Measurements from ENCODE around the gene TFDP2.

TFDP2 gene

DNA sequence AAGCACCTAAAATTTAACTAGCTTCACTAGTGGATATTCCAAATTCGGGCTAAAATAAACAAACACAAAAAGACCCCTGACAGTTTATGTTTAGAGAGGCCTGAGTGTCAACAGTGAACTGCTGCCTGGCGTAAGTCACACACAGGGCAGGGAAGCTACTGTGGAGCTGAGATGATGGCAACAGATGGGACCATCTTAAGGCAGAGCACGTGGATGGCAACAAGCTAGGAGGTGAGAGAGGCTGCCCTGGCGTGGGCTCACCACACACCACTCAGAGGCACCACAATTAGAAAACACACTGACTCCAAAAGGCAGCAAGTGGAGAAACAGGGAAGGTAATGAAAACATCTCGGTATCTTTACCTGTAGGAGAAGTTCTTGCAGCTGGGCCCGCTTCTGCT is 179.6 kb downstream of the TFDP2 start:
- DNase-seq (ENCODE audit: low read depth in 2 of 3, low spot score in 1 of 3), result no peak

DNA sequence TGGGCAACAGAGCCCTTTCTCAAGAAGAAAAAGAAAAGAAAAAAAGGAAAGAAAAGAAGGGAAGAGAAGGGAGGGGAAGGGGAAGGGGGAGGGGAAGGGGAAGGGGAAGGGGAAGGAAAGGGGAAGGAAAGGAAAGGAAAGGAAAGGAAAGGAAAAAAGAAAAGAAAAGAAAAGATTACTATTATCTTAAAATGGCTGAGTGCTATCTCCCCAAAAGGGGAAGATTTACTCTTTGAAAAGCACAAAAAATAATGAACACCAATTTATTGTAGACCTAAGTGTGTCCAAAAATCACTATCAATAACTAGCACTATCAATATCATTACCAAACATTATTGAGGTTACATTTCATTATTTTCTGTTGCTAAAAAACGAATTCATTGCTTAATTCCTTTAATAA is 183.9 kb downstream of the TFDP2 start:
- no peak for DNase-seq (ENCODE audit: low read depth in 2 of 3, low spot score in 1 of 3)

DNA sequence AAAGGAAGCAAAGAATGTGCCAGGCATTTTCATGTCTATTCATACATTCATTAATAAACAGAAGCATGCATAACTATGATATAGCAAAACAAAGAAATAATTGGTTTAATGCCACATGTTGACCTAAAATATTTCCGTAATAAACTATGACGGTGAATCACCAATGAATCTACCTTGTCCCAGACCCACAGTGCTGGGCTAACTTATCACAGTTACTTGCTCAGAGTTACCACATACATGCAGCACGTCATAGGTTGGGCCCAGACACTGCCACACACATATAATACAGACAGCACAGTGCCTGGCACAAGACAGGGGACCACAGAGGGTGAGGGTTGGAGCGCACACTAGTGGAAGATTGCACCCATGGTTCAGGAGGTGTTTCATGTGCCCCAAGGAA is 186.0 kb downstream of the TFDP2 start:
- no peak for DNase-seq (ENCODE audit: low read depth in 2 of 3, low spot score in 1 of 3)

DNA sequence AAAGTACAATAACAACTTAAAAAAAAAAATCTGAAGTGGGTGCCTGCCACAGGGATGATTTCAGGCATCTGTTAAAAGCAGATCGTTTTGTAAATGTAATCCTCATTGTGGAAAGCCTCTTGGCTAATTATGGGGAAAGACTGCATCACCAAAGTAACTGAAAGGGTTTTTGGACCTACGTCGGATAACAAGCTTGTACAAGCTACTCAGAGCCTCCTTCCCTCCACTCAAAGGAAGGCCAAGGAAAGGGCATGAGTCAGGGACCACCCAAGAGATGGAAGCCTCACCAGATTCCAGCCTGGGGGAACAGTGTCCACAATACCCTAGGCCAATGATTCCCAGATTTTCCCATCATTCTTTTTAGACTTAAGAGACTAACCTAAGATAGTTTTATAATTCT is 188.6 kb downstream of the TFDP2 start:
- DNase-seq (ENCODE audit: low read depth in 2 of 3, low spot score in 1 of 3), result no peak

DNA sequence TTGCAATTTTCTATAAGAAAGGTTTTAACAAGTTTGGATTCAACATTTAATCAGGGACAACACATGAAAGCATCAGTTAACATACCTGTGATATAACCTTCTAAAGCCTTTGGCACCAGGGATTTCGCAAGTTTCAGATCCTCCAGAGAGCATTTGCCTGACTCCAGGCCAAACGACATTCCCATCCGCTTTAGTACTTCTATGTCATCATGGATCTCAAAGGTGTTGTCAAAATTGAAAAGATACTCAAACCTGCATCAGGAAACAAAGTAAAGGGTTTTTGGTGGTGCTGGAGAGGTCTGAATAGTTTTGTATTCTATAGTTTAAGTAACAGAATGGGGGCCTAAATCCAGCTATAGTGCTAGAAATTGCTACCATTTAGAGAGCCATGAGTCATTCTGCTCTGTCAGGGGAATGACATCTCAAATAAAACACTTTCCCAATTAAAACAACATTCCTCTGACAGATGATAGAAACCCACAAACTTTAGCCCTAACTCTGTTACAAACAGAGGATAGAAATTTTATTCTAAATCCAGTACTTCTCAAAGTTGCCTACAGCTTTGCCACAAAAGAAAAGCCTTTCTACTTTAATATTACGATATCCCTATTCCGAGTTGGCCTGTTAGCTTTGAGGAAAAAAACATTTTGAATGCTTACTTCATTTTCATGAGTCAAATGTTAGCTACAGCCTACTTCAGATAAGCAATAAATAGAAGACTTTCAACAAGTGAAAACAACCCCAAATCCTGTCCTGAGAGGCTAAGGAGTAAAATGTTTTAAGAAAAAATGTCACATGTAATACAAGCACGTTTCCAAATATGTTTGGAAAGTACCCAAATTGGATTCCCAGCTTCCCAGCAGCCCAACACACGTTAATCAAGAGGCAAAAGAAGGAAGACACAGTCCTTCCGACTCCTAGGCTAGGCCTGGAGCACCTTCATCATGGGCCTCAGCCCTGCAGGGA is 189.5 kb downstream of the TFDP2 start:
- no peak for DNase-seq (ENCODE audit: low read depth in 2 of 3, low spot score in 1 of 3)

DNA sequence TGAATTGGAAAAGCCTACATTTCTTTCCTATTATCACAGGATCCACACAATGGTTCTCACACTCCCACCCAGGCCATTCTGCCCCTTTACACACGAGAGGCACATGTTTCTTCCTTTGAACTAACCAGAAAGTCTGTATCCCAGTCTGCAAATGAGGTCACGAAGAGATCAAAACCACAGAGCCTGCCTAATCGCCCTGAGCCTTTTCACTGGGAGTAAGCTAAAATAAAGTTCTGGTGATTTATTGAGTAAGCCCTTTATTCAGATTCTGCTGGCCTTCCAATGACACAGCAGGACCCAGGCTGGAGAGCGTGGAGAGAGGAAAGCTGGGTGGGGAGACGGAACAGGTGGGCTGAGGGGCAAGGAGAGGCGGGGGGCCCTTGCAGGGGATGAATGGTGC is 194.2 kb downstream of the TFDP2 start:
- DNase-seq (ENCODE audit: low read depth in 2 of 3, low spot score in 1 of 3), result no peak

DNA sequence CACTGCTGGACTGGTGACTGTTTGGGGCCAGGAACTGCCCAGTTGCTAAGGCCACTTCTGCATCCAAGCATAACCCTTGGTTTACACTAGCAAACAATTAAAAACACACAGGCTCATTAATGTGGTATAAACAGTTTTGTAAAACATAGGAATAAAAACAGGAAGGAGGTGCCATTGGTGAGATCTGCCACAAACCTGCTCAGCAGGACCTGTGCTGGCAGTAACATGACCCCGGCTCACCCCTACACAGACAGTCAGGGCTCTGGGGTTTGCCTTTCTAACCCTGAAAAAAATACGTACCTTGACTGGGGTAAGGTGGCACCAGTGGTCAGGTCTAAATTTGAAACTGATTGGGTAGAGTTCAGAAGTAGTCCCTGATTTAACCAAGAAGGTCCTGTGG is 196.7 kb downstream of the TFDP2 start:
- no peak for DNase-seq (ENCODE audit: low read depth in 2 of 3, low spot score in 1 of 3)

DNA sequence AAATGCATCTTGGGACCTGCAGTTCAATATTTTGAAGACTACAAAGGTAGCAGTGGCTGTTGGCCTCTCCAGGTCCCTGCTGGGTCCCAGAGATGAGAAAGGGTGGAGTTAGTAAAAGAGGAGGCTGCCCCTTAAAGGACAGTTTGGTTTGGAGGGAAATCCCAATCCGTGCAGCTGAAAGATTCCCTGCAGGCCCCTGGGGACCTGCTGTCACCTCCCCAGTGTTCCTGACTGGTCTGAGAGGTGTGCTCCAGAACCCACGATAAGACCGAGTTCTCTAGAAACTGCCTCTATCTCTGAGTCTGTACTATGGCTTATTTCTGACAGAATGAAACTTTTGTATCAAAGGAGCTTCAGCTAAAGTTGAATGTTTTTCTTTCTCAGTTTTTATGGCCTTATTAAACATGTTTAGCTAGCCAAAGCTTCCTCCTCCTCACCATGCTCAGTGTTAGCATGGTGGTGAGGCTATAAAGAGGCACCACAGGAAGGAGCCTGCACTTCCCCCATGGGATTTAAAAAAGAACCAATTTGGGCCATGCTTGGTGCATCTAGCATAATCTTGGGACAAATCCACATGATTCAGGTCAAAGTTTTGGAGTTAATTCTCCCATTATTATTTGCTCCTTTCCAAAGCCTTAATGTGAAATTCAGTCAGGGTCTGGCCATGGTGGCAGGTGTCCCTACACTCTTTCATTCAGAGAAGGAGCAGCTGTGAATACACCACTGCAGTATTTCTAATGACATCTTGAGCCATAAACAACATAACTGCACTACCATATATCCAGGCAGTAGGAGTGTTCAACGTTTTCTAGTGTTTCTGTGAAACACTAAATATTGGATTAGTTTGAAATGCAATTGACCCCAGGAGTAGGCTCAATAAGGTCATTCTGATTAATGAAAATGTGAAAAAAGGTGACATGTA is 198.5 kb downstream of the TFDP2 start:
- no peak for DNase-seq (ENCODE audit: low read depth in 2 of 3, low spot score in 1 of 3)

DNA sequence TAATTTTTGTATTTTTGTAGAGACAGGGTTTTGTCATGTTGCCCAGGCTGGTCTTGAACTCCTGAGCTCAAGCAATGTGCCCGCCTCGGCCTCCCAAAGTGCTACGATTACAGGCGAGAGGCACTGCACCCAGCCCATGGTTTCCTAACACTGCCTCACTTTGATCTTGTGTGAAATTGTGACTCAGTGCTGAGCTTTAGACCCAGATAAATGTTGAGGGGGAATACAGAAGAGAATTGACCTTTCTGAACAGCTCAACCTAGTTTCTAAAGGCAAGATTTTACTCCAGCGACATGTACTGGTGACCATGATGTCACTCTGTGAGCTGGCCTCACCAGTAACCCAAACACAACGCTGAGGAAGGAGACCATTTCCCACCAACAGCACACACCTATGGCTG is 199.4 kb downstream of the TFDP2 start:
- no peak for DNase-seq (ENCODE audit: low read depth in 2 of 3, low spot score in 1 of 3)

DNA sequence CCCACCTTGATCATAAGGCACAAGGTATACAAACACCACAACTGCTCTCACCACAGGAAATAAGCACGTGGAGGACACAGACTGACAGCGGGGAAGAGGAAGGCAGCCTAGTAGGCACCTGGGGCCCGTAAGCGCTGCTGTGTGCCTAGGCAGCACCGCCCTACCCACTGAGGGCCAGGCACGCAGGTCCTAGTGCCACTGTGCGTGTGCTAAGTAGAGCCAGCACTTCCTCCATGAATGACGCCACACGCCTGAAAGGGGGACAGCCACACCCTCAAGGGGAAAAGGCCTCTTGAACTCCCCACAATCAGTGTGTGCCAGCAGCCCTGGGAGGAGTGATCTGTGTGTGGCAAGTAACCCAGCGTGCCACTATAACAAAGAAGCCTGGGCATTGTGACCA is 199.9 kb downstream of the TFDP2 start:
- no peak for DNase-seq (ENCODE audit: low read depth in 2 of 3, low spot score in 1 of 3)

DNA sequence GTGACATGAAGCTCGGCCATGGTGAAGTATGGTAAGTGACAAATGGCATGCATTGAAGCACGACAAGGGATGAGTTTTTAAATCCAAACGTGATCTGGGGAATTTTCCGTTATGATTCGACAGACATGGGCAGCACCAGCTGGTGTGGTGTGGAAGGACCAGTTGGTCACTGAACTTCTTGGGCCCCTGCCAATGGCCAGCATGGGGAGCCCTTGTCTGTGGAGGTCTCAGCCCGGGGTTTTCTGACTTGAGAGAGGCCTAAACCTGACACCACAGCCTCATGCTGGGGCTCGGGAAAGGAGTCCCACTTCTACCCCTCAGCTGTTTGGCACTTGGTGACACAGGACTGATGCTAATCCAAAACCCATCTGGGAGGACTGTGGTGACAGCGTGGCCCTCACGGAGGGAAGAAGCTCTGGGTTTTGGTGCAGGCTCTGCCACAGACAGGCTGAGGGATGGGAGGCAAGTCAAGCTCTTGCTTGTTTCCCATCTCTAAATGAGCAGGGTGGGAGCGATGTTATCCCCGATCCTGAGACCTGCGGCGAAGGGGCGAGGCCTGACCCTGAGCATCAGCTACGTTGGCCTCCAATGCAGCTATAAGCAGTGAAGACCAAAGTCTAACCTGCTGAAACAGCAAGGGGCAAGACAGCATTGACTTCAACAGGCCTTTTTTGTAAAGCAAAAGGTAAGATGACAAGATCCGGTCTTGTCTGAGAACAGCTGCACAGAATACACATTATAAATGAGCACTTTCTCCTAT is 203.4 kb downstream of the TFDP2 start:
- DNase-seq (ENCODE audit: low read depth in 2 of 3, low spot score in 1 of 3), result no peak

DNA sequence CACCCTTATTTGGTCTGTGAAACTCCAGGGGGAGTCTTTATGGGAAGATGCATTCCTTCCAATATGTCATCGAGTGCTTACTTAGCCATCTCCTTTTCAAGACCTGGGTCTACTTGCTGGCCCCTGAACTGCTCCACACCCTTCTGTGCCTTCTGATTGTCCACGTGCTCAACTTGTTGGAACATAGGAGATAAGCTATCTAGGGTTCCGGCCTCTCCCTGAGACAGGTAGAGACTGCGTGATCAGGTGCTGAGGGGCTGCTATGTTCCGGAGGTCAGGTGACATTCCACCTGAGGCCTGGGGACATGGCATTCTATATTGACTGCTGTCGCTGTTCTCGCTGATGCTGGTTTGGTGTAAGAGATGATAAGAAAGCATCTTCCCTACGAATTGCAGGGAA is 207.3 kb downstream of the TFDP2 start:
- DNase-seq (ENCODE audit: low read depth in 2 of 3, low spot score in 1 of 3), result no peak

DNA sequence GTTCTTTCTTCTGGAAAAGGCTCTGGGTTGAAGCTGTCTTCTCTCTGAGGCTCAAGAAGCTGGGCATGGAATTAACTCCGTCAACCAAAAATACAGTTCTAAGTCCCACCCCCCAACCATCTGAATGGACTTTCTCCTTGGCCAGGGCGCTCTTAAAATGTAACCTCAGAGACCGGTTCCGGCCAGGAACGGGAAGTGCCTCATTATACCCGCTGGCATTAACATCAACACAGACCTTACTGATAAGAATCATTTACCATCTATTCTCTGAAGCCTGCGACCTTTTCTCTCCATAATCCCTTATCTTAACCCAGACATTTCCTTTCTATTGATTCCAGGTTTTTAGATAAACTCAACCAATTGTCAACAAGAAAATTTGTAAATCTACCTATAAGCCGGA is 208.3 kb downstream of the TFDP2 start:
- no peak for DNase-seq (ENCODE audit: low read depth in 2 of 3, low spot score in 1 of 3)

DNA sequence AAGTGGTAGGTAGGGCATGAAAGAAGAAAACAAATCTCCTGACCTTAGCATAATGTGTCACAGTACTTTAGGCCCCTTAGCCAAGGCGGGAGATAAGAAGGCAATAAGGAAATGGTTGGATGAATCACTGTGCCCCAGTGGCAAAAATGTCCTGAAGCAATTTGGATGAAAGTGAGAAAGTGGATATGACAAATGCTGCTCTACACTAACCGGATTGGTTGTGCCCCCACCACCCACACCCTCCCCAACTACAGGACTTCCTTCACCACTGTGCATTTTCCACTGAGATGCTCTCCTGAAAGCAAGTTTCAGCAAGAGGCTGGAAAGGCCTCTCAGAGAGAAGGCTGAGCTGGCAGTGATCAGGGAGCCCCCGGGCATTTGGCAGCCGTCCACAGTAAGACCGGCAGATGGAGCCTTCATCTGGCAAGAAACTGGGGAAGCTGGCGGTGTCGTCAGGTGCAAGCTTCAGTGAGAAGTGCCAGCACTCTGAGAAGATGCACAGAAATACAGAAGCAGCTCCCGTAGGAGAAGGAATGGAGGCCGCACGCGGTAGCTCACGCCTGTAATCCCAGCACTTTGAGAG is 209.1 kb downstream of the TFDP2 start:
- peak; percentile 56 to 60 (median 57) for DNase-seq (ENCODE audit: low read depth in 2 of 3, low spot score in 1 of 3)

DNA sequence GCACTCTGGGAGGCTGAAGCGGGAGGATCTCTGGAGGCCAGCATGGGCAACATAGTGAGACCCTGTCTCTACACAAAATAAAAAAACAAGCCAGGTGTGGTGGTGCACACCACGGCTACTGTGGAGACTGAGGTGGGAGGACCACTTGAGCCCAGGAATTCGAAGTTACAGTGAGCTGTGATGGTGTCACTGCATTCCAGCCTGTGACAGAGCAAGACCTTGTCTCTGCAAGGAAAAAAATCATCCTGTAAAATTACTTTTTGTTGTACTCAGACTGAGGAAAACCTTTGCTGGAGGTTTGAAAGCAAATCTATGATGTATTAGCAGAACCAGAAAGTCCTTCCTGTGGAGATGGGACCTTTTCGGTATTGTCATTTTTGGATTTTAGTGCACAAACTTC is 209.6 kb downstream of the TFDP2 start:
- DNase-seq (ENCODE audit: low read depth in 2 of 3, low spot score in 1 of 3), result no peak

DNA sequence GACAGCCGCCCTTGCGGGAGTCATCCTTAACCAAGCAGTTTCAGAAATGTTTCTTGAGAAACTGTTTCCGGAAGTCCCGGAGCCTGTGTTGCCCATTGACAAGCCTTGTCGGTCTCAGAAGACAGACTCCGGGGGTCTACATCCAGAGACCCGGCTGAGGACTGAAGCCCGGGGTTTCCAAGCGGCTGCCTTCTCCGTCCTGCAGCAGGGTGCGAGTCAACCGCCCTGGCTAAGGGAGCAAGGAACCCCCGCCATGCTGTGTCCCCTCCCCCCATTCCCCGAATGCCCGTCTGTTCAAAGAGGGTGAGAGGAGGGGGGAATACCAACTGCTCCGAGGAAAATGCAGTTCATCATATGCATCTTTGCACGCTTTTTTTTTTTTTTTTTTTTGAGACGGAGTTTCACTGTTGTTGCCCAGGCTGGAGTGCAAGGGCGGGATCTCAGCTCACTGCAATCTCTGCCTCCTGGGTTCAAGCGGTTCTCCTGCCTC is 211.3 kb downstream of the TFDP2 start:
- DNase-seq (ENCODE audit: low read depth in 2 of 3, low spot score in 1 of 3), result no peak

DNA sequence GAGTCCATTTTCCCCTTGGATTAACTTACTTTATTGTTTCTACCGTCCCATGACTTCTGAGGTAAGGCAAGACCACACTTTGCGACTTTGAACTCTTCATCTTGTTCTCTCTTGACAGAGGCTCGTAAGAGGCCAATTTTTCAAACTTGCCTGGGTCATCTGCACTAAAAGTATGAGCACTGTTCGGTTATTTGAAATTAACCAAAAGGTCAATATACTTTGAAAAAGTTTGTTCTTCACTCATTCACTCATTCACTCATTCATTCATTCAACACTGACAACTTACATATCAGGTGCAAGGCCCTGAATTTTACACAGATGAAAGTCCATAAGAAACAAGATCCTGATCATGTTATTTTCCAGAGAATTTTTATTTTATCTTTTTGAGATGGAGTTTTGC is 215.0 kb downstream of the TFDP2 start:
- DNase-seq (ENCODE audit: low read depth in 2 of 3, low spot score in 1 of 3), result no peak

DNA sequence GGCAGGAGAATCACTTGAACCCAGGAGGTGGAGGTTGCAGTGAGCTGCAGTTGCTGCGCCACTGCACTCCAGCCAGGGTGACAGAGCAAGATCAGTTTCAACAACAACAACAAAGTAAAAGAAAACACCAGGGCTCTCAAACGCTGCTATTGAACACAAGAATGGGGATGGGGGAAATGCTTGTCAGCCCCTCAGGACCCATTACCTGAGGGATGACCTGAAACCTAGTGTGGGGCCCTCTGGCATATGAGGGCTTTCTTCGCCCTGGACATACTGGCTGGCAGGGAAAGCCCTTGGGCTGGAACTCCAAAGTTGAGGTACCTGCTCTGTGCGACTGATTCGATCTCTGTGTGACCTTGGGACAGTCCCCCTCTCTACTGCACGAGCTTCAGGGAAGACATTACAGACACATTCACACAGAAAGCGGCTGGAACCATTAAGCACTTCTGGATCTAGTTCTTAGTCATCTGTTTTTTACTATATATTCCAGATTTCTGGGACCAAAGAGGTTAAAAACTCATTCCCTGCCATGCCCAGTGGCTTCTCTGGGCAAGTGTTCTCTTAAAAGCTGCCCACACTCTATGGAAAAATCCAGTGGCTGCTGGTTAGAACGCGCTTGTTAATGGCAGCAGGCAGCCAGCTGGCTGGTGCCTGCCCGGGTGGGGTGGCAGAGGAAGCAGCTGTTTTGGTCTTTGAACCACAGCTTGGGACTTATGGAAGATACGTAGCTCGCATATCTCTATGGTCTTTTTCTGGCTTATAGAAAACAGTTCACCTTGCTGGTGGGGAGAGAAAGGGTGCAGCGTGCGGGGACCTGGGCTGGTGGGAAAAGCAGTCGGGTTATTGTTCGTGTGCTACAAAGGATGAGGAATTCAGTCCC is 215.7 kb downstream of the TFDP2 start:
- DNase-seq (ENCODE audit: low read depth in 2 of 3, low spot score in 1 of 3), result no peak

DNA sequence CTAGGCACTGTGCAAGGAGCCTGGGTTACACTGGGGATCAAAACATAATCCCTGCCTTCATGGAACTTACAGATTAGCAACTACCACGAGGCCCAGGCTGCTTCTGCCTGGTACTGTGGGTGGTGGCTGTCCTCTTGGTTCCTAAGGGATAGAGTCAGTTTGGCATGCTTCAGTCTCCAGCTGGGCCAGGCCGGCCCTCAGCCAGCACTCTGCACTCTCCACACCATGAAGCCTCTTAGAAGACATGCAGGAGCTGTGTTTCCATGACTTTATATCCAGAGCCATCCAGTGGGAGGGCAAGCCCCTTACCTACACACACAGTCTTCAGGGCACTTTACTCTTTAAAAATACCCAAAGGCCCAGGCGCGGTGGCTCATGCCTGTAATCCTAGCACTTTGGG is 218.5 kb downstream of the TFDP2 start:
- no peak for DNase-seq (ENCODE audit: low read depth in 2 of 3, low spot score in 1 of 3)
